Psoas muscle (tissue), 8 donors: ENCODE results near the gene MAGEA9B. TPM values are rescaled to one million over a fixed set of nuclear protein-coding genes. Genes with fewer than 3 reads are reported as not detected.
"Not testable (repeated sequence)": the region's sequence is repeated elsewhere in the genome, so short reads cannot be mapped to it uniquely, and the experiment has no call there.

Experiments used
- ATAC-seq, 4 donors: fragments of 200-7000 bp; cut with Tn5 transposase; one replicate each; pipeline ENCODE4 v1.9.1; 2020; ENCODE audit warnings: moderate library complexity in 3 of 4, mild to moderate bottlenecking in 2 of 4
- DNase-seq, 2 donors: peaks; one replicate each; pipeline ENCODE4 v3.0.0-alpha.2; 2020
- H3K27ac ChIP-seq: fragments of 200-600 bp; one replicate; pipeline ENCODE4 v1.8.0; 2022
- H3K27me3 ChIP-seq, 3 donors: fragments of 200-600 bp in 1 of 3; one replicate each; pipeline versions ENCODE4 v1.6.1 to v1.8.0; 2013 to 2022; ENCODE audit warnings: low read length in 2 of 3, mild to moderate bottlenecking in 2 of 3, moderate library complexity in 1 of 3; ENCODE audit not compliant: insufficient read depth in 3 of 3
- H3K36me3 ChIP-seq, 2 donors: fragments of 200-600 bp in 1 of 2; one replicate each; pipeline versions ENCODE4 v1.6.1 to v1.8.0; 2013 to 2022; ENCODE audit warnings: low read depth in 1 of 2, mild to moderate bottlenecking in 1 of 2, moderate library complexity in 1 of 2; ENCODE audit not compliant: insufficient read depth in 1 of 2
- H3K4me1 ChIP-seq: fragments of 200-600 bp; one replicate; pipeline ENCODE4 v1.8.0; 2022
- H3K4me3 ChIP-seq: fragments of 200-600 bp; one replicate; pipeline ENCODE4 v1.8.0; 2022; ENCODE audit warnings: mild to moderate bottlenecking
- H3K9me3 ChIP-seq: fragments of 200-600 bp; one replicate; pipeline ENCODE4 v1.8.0; 2022
- CTCF ChIP-seq: fragments of 200-600 bp; IDR thresholded peaks from one replicate; pipeline ENCODE4 v1.8.0; 2022; ENCODE audit warnings: antibody characterized with exemption
- WGBS, 3 donors: extraction: QIAGEN DNeasy Blood & Tissue Kit; methylation state at CpG; one replicate each; pipeline versions ENCODE4 v1.1.6 to v1.1.7; 2013; 5-methylcytosine and 5-hydroxymethylcytosine counted together
- intact Hi-C, 2 donors: fragments of 100-400 bp; cut with DNase I; formaldehyde crosslinking; loops; one replicate each; pipeline versions ENCODE4 v1.11.0 to v1.14.2; 2022
- polyA plus RNA-seq, 3 donors: library from polyadenylated mRNA; stranded (reverse); fragments of 200-250 nt; gene quantifications; one replicate each; pipeline ENCODE4 v1.2.3, GENCODE V29; 2013
- total RNA-seq, 4 donors: library from RNA; stranded (reverse); fragmentation: NEBNext Ultra II Directional in 2 of 4; extraction: Animal tissue kit (Norgen Biotek cat#: 25700) in 2 of 4; gene quantifications; one replicate each; pipeline versions ENCODE4 v1.2.1 to v1.2.4, GENCODE V29; 2021 to 2023
- donor health status: healthy with polysubstance abuse.
- donor health status: DM: no; HTN: no; CAD: no; lungs with moderate emphysema.
- donor health status: Bipolar disorder and iron deficiency.
- donor health status: healthy.
- donor health status: DM: yes; HTN: yes; CAD: no.
- donor health status: DM: no; HTN: no; CAD: no.
- donor health status: DM: no; HTN: no; CAD: no.
- donor health status: DM: yes; HTN: yes; CAD: no.

Gene MAGEA9B
- total and polyA plus RNA-seq, 7 donors = not detected

GRCh38 chrX:149611623-149612175 lies 24.4 kb upstream of the MAGEA9B start:
- no peak for TF ChIP-seq CTCF
- Histone ChIP-seq H3K4me1 (no peaks in the 10 kb centered on the region), H3K9me3 (no peaks in the 10 kb centered on the region), H3K36me3 (peaks cover 0 to 7% of the 10 kb centered on the region in 2 donors), H3K4me3 (no peak overlapping the region), H3K27ac (no peak overlapping the region), H3K27me3 (no peaks in the 10 kb centered on the region)
- no peak for DNase-seq
- intact Hi-C loops = no loop called here
- no peak for ATAC-seq
- 67 to 77% (median 70%) methylated on average over 1 of the region's 1 CpG for WGBS, 3 donors

GRCh38 chrX:149610511-149610910 lies 23.3 kb upstream of the MAGEA9B start:
- DNase-seq (no peak), ATAC-seq (no peak)
- 62 to 89% (median 87%) methylated on average over 5 of the region's 5 CpGs for WGBS, 3 donors
- H3K27ac ChIP-seq = no peak overlapping the region
- H3K9me3 ChIP-seq = no peaks in the 10 kb centered on the region
- H3K4me3 ChIP-seq = no peak overlapping the region
- no peaks in the 10 kb centered on the region for H3K27me3 ChIP-seq
- no peaks in the 10 kb centered on the region for H3K4me1 ChIP-seq
- peaks cover 0 to 7% of the 10 kb centered on the region in 2 donors for H3K36me3 ChIP-seq
- TF ChIP-seq CTCF = no peak
- intact Hi-C loops = no loop called here

- ATAC-seq (no peak), DNase-seq (no peak)
- intact Hi-C loops = no loop called here
- TF ChIP-seq CTCF = no peak
- Histone ChIP-seq H3K4me3 (no peak overlapping the region), H3K27me3 (no peaks in the 10 kb centered on the region), H3K4me1 (no peaks in the 10 kb centered on the region), H3K9me3 (no peaks in the 10 kb centered on the region), H3K27ac (no peak overlapping the region), H3K36me3 (peaks cover 0 to 9% of the 10 kb centered on the region in 2 donors)
These were observed 20.4 kb upstream of the MAGEA9B start for GRCh38 chrX:149607699-149608098.

- H3K27ac ChIP-seq, H3K9me3 ChIP-seq, intact Hi-C loops, H3K27me3 ChIP-seq, H3K4me1 ChIP-seq, DNase-seq, H3K4me3 ChIP-seq, ATAC-seq, H3K36me3 ChIP-seq: not testable (repeated sequence)
- 70 to 89% (median 79%) methylated on average over 7 of the region's 7 CpGs for WGBS, 3 donors
These were observed 18.1 kb upstream of the MAGEA9B start for GRCh38 chrX:149605248-149605885.

GRCh38 chrX:149598603-149599002 lies 11.3 kb upstream of the MAGEA9B start:
- H3K4me1 ChIP-seq, ATAC-seq, H3K27me3 ChIP-seq, H3K9me3 ChIP-seq, H3K27ac ChIP-seq, intact Hi-C loops, DNase-seq, H3K36me3 ChIP-seq, H3K4me3 ChIP-seq: not testable (repeated sequence)
- WGBS, 3 donors = 32 to 35% (median 33%) methylated on average over 2 to 3 of the region's 11 CpGs

- H3K4me3 ChIP-seq, H3K27me3 ChIP-seq, H3K4me1 ChIP-seq, H3K36me3 ChIP-seq, ATAC-seq, H3K27ac ChIP-seq, H3K9me3 ChIP-seq, intact Hi-C loops, DNase-seq: not testable (repeated sequence)
- whole genome bisulfite sequencing, 3 donors = no CpG with 5 or more reads among the region's 7 CpGs
These were observed 8.7 kb upstream of the MAGEA9B start for GRCh38 chrX:149595943-149596342.

GRCh38 chrX:149595214-149595613 lies 8.0 kb upstream of the MAGEA9B start, which contains the start of gene HSFX2:
Gene HSFX2, minus strand, starts transcription at chrX:149595314. Its CDS starts 614 bp downstream, at chrX:149594700.
- H3K27ac ChIP-seq, H3K4me3 ChIP-seq, H3K4me1 ChIP-seq, H3K36me3 ChIP-seq, DNase-seq, ATAC-seq, H3K9me3 ChIP-seq, intact Hi-C loops, H3K27me3 ChIP-seq: not testable (repeated sequence)
- no CpG with 5 or more reads among the region's 17 CpGs for WGBS, 3 donors

GRCh38 chrX:149590993-149591392 lies 3.7 kb upstream of the MAGEA9B start:
- H3K9me3 ChIP-seq, H3K36me3 ChIP-seq, H3K4me1 ChIP-seq, H3K27ac ChIP-seq, ATAC-seq, DNase-seq, H3K4me3 ChIP-seq, H3K27me3 ChIP-seq, intact Hi-C loops: not testable (repeated sequence)
- no CpG with 5 or more reads among the region's 7 CpGs for WGBS, 3 donors

GRCh38 chrX:149585631-149586030 lies 1.6 kb downstream of the MAGEA9B start:
- H3K27ac ChIP-seq, H3K4me1 ChIP-seq, DNase-seq, H3K27me3 ChIP-seq, H3K36me3 ChIP-seq, H3K9me3 ChIP-seq, intact Hi-C loops, H3K4me3 ChIP-seq, ATAC-seq: not testable (repeated sequence)
- 88 to 91% (median 90%) methylated on average over 2 to 4 of the region's 17 CpGs for WGBS, 3 donors
